Panc1 (cell line): ENCODE measurements around the gene CCN2. TPM values are rescaled to one million over a fixed set of nuclear protein-coding genes. Genes with fewer than 3 reads are reported as not detected.

Experiments
- ATAC-seq: fragments of 200-7000 bp; cut with Tn5 transposase; 2 replicates; pipeline ENCODE4 v1.9.1; 2020; ENCODE audit warnings: mild to moderate bottlenecking, moderate library complexity
- BruUV-seq: library from RNA; stranded (reverse); fragments of 400-500 nt; replicated peaks from 2 replicates; lab custom pipeline; 2021; lab: Mats Ljungman, UMichigan
- CTCF ChIA-PET: fragments of 300-600 bp; sonication (Branson Sonifier 250); formaldehyde crosslinking; loops from one replicate; lab custom pipeline; 2022; ENCODE audit warnings: antibody characterized with exemption; lab: Charles Lee
- POLR2A ChIA-PET: fragments of 300-600 bp; sonication (Branson Sonifier 250); formaldehyde crosslinking; loops from one replicate; lab custom pipeline; 2022; ENCODE audit warnings: antibody characterized with exemption; lab: Charles Lee
- DNase-seq: peaks from one replicate; pipeline ENCODE4 v3.0.0-alpha.2; 2010; ENCODE audit warnings: low read depth, low spot score
- H3K27ac ChIP-seq: 2 replicates; pipeline ENCODE4 v1.5.1; 2011; ENCODE audit warnings: mild to moderate bottlenecking, low read length, inconsistent platforms
- H3K27me3 ChIP-seq: fragments of 200-500 bp; sonication (Bioruptor generic); 2 replicates; pipeline ENCODE4 v1.6.0; 2014; ENCODE audit warnings: low read length, inconsistent platforms; ENCODE audit not compliant: control insufficient read depth, insufficient read depth
- H3K36me3 ChIP-seq: fragments of 200-500 bp; sonication (Bioruptor generic); 2 replicates; pipeline ENCODE4 v1.5.1; 2014; ENCODE audit warnings: inconsistent platforms, mild to moderate bottlenecking, low read length, moderate library complexity; ENCODE audit not compliant: control insufficient read depth, insufficient read depth
- H3K4me1 ChIP-seq: 2 replicates; pipeline ENCODE4 v1.5.1; 2011; ENCODE audit warnings: inconsistent platforms, mild to moderate bottlenecking, low read length, moderate library complexity; ENCODE audit not compliant: control insufficient read depth, insufficient read depth
- H3K4me3 ChIP-seq, 2 experiments: 2 replicates each; pipeline ENCODE4 v1.5.1; 2011 to 2012; ENCODE audit warnings: low read depth in 2 of 2, low read length in 2 of 2, mild to moderate bottlenecking in 2 of 2, inconsistent platforms in 1 of 2, moderate library complexity in 1 of 2
- H3K9me3 ChIP-seq: fragments of 200-500 bp; sonication (Bioruptor generic); 2 replicates; pipeline ENCODE4 v1.5.1; 2014; ENCODE audit warnings: low read depth, mild to moderate bottlenecking, inconsistent platforms, low read length, moderate library complexity; ENCODE audit not compliant: control insufficient read depth, insufficient read depth
- POLR2AphosphoS5 ChIP-seq: IDR thresholded peaks from 2 replicates; pipeline ENCODE4 v1.6.1; 2012; ENCODE audit warnings: mild to moderate bottlenecking, low read depth, low read length, moderate library complexity
- SIN3A ChIP-seq: IDR thresholded peaks from 2 replicates; pipeline ENCODE4 v1.6.1; 2012; ENCODE audit warnings: low read depth, mild to moderate bottlenecking, low read length, moderate library complexity, borderline replicate concordance; ENCODE audit not compliant: insufficient read depth
- TCF7L2 ChIP-seq: IDR thresholded peaks from 2 replicates; pipeline ENCODE4 v1.6.1; 2011; ENCODE audit warnings: mild to moderate bottlenecking, low read depth, low read length, inconsistent platforms
- in situ Hi-C: cut with HindIII; loops from 2 replicates; pipeline ENCODE4 v1.10.0; 2016; ENCODE audit warnings: low sequenced_read_pairs, low pct_unique_long_range_greater_than_20kb
- intact Hi-C: fragments of 100-400 bp; cut with micrococcal nuclease; formaldehyde crosslinking; loops from one replicate; pipeline ENCODE4 v1.10.0; 2022; ENCODE audit not compliant: unreplicated experiment
- total RNA-seq: library from RNA; stranded (reverse); gene quantifications from one replicate; pipeline ENCODE4 v1.2.1, GENCODE V29; 2021; ENCODE audit not compliant: unreplicated experiment
- TF ChIP-seq, protein P1 (sequence below): fragments of 450-650 bp; IDR thresholded peaks from 2 replicates; pipeline ENCODE4 v1.5.1; 2017; ENCODE audit warnings: mild to moderate bottlenecking
- TF ChIP-seq, protein P2 (sequence below), 2 experiments: IDR thresholded peaks; 2 replicates each; pipeline ENCODE4 v1.6.1; 2011 to 2012; ENCODE audit warnings: low read depth in 2 of 2, control low read depth in 1 of 2, low read length in 1 of 2, mild to moderate bottlenecking in 1 of 2, moderate library complexity in 1 of 2; ENCODE audit not compliant: insufficient read depth in 1 of 2

Gene CCN2
- total RNA-seq, 1 experiment from 2014 or later = 155 TPM

DNA sequence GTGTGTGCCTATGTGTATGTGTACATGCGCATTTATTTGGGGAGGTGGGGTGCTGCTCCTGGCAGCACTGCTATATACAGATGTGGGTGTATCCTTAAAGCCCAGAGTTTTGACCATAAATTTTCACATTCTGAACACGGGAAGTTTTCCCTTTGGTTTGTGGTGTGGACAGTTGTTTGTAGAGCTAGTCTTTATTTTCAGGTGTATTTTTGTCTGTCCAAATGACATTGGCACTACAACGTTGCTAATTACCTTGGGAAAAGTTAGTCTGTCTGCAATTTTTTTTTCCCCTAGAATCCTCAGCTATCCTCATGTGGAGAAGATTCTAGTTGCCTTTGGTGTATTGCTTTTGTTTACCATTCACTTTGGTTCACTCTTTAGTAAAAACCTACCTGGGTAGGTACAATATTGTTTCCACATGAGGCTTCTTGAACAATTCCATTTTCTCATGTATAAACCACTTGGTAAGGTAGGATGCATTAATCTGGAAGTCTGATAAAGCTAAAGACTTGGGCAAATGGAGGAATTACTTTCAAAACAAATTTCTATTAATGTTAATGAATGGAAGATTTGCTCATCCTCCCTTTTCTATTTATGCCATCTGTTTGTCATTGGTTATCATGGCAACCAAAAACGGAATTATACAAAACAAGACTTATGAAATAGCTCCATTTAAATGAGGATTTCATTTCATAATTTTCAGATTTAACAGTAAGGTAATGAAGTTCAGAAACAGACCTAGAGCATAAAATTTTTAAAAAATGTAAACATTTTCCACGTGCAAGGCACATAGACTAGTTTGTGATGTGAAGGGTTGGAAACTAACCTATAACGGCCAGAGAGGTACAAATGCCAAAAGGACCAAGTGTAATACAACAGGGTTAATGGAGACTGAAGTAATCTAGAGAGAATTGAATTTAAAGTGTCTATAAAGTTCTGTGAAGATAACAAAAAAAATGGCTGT, 3.9 kb downstream of the CCN2 start:
- H3K4me3 ChIP-seq = peak overlapping the region in 1 of 2 experiments; percentile 71; a peak in 2 of 4 replicates
- no TSS peak for BruUV-seq
- peaks cover 22% of the 10 kb centered on the region for H3K4me1 ChIP-seq
- H3K36me3 ChIP-seq = peaks cover 4% of the 10 kb centered on the region; the same call in 1 of the 2 replicates
- TF ChIP-seq, protein P1, sequence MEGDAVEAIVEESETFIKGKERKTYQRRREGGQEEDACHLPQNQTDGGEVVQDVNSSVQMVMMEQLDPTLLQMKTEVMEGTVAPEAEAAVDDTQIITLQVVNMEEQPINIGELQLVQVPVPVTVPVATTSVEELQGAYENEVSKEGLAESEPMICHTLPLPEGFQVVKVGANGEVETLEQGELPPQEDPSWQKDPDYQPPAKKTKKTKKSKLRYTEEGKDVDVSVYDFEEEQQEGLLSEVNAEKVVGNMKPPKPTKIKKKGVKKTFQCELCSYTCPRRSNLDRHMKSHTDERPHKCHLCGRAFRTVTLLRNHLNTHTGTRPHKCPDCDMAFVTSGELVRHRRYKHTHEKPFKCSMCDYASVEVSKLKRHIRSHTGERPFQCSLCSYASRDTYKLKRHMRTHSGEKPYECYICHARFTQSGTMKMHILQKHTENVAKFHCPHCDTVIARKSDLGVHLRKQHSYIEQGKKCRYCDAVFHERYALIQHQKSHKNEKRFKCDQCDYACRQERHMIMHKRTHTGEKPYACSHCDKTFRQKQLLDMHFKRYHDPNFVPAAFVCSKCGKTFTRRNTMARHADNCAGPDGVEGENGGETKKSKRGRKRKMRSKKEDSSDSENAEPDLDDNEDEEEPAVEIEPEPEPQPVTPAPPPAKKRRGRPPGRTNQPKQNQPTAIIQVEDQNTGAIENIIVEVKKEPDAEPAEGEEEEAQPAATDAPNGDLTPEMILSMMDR = no peak
- TF ChIP-seq SIN3A = 0 out of 2 replicates have a peak, but pooled peaks have one; percentile 40
- no peaks in the 10 kb centered on the region for H3K27me3 ChIP-seq
- ChIA-PET POLR2A (no interaction called here), CTCF (interaction anchor here (0.6 kb wide), 1 partner anchor 30 kb away, joined by 3 read pairs; no protein-coding TSS in a partner anchor)
- ATAC-seq = no peak
- peak; percentile 56 for DNase-seq
- H3K27ac ChIP-seq = peak overlapping the region; percentile 14; the same call in 1 of the 2 replicates
- intact Hi-C loops = no loop called here
- in situ Hi-C loops = no loop called here
- H3K9me3 ChIP-seq = no peaks in the 10 kb centered on the region

DNA sequence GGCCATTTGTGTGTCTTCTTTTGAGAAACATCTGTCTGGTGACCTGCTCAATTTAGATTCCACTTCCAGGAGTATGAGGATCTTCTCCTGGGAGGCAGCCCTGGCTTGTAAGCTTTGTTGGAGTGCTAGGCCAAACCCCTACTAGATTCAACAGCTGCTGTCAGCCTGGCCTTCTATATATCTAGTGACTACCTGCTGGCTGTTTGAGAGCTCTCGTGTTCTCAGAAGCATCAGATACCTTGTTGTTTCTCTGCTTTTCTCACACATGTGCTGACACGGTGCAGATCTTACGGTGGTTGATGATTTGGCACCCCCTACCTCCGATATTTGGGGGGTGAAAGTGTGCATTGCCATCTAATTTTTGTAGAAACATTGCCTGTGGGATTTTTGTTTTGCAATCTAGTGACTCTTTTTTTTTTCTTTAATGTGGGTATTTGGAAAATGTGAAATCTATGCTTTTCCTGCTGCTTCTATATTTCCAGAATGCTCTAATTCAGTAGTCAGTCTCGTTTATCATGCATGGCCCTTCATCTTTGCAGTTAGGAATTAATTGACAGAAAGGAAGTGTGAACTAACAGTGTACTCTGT, 4.7 kb downstream of the CCN2 start:
- H3K9me3 ChIP-seq = no peaks in the 10 kb centered on the region
- POLR2A ChIA-PET = interaction anchor here (0.7 kb wide), 1 partner anchor 303 kb away, joined by 4 read pairs; no protein-coding TSS in a partner anchor
- no peak overlapping the region for H3K4me3 ChIP-seq
- peaks cover 4% of the 10 kb centered on the region; the same call in 1 of the 2 replicates for H3K36me3 ChIP-seq
- CTCF ChIA-PET = no interaction called here
- ATAC-seq (no peak), DNase-seq (no peak)
- H3K4me1 ChIP-seq = peaks cover 14% of the 10 kb centered on the region
- no peak for TF ChIP-seq TCF7L2
- TF ChIP-seq, protein P1 = no peak
- no peak for TF ChIP-seq SIN3A
- TF ChIP-seq, protein P2, sequence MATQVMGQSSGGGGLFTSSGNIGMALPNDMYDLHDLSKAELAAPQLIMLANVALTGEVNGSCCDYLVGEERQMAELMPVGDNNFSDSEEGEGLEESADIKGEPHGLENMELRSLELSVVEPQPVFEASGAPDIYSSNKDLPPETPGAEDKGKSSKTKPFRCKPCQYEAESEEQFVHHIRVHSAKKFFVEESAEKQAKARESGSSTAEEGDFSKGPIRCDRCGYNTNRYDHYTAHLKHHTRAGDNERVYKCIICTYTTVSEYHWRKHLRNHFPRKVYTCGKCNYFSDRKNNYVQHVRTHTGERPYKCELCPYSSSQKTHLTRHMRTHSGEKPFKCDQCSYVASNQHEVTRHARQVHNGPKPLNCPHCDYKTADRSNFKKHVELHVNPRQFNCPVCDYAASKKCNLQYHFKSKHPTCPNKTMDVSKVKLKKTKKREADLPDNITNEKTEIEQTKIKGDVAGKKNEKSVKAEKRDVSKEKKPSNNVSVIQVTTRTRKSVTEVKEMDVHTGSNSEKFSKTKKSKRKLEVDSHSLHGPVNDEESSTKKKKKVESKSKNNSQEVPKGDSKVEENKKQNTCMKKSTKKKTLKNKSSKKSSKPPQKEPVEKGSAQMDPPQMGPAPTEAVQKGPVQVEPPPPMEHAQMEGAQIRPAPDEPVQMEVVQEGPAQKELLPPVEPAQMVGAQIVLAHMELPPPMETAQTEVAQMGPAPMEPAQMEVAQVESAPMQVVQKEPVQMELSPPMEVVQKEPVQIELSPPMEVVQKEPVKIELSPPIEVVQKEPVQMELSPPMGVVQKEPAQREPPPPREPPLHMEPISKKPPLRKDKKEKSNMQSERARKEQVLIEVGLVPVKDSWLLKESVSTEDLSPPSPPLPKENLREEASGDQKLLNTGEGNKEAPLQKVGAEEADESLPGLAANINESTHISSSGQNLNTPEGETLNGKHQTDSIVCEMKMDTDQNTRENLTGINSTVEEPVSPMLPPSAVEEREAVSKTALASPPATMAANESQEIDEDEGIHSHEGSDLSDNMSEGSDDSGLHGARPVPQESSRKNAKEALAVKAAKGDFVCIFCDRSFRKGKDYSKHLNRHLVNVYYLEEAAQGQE (IDR thresholded peaks at IDR 0.05; ENCODE audit: insufficient read depth in 1 of 2, low read depth in 2 of 2, low read length in 1 of 2) = no peak
- TF ChIP-seq POLR2AphosphoS5 = no peak; the same call in 1 of the 2 replicates
- no peaks in the 10 kb centered on the region for H3K27me3 ChIP-seq
- H3K27ac ChIP-seq = no peak overlapping the region
- intact Hi-C loops = no loop called here
- in situ Hi-C loops = no loop called here
- BruUV-seq = no TSS peak
